Stimulated activated CD4-positive, alpha-beta T cell treated with anti-CD3 and anti-CD28 coated beads, Interleukin-15, amount 100 ng/mL, for 48 hours (primary cell): ENCODE data around the gene TMEM163.
"Not testable (repeated sequence)": the region's sequence is repeated elsewhere in the genome, so short reads cannot be mapped to it uniquely, and the experiment has no call there.

Experiments
- DNase-seq, 2 donors: peaks; one replicate each; pipeline ENCODE4 v3.0.0-alpha.2; 2020; ENCODE audit warnings: low read depth in 2 of 2

The TMEM163 gene

DNA sequence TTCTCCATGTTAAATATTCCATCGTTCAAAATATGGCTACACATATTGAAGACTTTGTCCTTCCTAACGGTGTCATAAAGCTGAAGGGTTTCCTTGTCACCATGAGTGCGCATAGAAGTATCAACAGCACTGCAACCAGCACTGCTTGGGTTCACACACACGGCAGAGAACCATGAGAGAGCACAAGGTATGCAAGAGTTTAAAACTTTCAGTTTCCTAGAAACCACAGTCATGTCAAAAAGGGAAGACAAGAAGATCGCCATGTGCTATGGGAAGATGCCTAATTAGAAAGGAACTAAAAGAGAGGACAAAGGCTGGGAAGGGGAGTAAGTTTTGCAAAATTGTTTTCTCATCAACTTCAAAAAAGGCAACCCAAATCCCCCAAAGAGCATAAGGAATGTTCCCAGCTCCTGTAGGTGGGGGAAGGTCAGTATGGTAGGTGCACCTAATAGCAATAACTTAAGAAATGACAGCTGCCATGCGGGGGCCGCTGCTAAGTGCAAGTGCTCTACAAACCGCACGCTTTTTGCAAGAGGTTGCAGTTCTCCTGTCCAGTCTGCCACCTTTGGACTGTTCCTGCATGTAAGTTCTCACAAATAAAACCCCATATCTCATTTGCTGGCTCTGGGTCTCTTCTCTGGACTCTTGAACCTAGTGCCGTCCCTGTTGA lies 136.8 kb downstream of the TMEM163 start:
- DNase-seq = no peak

DNA sequence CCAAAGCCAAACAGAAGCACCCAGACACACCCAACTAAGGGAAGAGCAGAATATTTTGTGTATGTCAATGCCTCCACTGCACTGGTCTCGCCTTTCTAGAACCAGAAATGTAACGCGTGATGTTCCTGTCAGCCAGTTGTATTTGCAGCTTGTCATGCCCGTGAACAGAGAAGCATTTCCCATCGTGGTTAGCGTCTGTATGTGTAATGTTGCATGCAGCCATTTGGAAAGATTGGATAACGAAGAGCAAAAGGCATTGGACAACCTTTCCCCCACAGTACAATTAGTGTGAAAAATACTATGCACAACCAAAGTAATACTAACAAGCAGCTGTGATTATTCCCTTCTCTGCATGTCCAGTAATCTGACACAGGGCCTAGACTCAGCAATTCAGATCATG lies 140.5 kb downstream of the TMEM163 start:
- DNase-seq = no peak

DNA sequence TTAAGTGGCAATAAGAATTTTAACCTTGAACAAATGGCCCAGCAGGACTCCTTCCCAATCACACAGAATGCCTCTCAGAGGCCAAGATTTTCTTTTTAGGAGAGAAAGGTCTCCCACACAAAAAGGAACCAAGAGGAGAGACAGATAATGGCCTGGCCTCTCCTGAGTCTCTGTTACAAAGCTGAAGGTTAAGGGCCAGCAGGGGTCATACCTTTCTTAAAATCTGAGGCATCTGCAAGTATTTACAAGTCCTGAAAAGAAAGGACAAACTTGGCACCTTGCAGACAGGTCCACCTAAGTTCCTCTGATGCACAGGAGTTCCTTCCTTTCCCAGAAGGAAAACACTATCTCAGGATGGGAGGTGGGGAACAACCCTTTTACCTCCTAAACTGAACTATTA lies 142.3 kb downstream of the TMEM163 start:
- no peak for DNase-seq

DNA sequence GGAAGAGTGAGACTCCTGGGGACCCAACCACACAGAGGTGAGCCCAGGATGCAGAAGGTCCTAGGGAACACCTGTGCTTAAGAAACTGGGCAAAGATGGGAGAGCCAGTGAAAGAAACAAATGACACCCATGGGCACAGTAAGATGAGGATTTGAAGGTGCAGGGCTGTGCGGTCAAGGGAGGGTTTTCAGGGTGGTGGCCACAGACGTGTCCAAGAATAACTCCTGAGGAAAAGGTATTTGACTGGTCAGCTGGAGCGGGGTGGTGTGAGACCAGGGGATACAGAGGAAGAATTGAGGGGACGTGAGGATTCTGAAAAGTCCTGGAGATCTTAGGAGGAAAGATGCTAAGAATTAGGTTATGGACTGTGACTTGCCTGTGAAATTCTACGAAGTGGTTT lies 142.9 kb downstream of the TMEM163 start:
- no peak for DNase-seq

DNA sequence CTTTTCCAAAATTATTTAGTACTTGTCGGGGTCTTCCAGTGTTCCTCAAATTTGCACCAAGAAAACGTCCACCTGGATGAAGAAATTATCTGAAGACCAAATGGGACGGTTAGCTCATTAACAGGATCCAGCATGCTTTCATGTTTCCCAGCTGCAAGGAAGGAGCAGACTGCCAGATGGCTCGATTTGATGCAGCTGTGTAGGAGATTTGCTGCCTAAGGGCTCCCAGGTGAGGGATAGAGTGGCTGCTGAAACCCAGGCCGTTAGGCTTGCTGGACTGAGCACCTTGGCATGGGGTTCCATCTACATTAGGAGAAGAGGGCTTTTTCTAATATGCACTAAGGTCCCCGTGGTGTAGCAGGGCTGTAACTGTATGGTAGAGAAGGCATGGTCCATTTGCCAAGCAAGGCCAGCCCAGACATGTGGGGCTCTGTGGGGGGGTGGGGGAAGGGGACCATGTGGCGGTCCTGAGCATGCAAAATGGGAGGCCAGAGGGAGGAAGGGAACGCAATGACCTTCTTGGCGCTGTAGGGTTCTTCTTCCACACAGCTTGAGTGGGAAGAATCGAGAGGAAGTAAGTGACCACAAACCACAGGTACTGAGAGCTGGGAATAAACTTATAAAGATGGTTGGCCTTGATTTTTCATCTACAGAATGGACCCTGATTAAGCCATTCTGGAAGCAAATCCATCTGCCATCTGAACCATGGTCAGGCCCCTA lies 144.0 kb downstream of the TMEM163 start:
- no peak for DNase-seq

DNA sequence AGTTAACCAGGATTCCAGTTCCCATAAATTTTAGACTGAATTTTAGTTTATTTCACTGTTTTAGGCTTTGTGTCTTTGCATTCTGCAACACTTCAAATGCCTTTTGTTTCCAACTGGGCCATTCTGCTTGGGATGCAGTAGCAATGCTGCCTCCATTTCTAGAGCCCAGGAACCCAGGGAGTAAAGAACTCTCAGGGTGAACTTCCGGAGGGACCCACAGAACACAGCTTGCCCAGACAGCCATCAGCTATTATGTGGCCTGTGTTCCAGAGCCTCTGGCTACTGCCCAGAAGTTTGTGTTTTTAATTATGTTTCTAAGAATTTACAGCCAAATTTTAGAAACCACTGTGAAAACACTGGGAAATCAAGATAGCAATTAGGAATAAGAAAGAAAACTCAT lies 145.1 kb downstream of the TMEM163 start:
- no peak for DNase-seq

DNA sequence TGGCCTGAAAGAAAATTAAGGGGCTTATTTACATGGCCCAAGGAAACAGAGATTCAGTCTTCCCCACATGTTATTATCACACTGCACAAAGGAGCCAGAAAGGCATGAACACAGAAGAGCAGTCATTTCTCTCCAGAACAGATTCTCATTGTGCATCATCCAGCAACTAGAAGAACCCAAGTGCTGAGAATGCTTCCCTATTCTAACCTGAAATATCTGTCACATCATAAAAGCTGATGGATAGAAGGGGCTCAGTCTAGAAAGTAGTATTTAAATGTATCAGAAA lies 145.8 kb downstream of the TMEM163 start:
- no peak for DNase-seq

DNA sequence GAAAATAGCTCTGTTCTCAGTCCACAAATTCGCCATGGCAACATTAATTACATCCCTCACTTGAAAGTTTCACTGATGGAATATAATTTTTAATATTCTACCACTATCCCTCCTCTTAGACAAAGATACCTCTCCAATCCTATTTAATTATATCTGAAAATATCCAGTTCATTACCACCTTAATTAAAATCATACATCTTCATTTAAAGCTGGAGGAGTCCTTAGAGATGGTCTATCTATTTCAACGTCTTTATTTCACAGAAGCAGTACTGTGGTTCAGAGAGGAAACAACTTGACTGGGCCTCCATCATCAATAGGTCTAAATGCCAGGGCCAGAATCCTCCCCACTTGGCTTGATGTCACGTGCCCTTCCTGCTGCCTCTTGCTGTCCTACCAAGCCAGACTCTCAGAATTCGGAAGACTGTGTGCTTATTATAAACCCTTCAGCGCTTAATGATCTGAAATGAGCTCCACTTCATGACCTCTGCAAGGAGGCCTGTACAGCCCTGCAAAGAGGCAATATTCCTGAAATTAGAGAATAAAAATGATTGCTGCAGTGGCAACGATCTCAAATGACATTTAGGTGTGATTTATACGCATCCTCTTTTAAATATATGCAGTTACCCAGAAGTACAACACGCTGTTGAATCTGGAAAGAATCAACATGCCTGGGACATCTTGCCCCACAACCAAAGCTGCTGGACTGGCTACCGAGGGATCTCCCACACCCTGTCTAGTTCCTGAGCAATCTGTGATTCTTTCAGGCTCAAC lies 146.3 kb downstream of the TMEM163 start:
- no peak for DNase-seq

DNA sequence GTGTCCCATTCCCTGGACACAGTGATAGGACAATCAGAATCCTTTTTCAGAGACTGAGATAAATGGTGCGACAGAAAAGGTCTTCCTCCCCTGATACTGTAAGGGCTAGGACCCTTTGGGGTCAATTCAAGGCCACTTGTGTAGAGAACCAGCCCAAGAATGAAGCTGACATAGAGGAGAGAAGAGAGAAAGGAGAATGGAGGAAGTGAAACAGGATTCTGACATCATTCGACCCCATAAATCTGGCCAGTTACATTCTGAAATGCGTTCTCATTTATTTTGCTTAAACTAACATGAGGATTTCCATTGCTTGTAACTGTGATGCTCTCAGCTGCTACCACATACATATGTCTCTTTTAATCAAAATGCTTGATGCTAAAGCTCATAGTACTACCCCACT lies 148.1 kb downstream of the TMEM163 start:
- no peak for DNase-seq

DNA sequence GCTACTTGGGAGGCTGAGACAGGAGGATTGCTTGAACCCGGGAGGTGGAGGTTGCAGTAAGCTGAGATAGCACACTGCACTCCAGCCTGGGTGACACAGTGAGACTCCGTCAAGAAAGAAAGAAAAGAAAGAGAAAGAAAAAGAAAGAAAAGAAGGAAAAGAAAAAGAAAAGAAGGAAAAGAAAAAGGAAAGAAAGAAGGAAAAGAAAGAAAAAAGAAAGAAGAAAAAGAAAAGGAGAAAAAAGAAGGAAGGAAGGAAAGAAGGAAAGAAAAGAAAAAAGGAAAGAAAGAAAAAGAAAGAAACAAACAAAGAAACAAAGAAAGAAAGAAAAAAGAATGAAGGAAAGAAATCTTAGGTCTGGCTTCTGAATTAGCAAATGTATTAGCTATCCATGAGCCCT lies 150.4 kb downstream of the TMEM163 start:
- DNase-seq = no peak

DNA sequence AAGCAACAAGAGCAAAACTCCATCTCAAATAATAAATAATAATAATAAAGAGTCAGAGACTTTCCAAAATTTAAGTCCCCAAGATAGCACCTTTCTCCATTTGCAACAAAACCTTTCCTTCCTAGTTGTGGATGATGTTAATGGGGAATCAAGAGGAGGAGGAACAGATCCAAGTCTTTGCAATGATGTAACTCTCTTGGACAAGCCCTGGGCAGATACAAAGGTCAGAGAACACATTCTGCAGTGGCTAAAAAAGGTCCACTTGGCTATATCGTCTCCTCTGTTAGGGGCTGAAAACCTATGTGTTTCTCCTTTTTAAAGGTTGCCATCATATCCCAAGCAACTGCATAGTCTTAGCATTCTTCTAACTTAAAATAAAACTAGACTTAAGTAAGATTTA lies 151.1 kb downstream of the TMEM163 start:
- DNase-seq = no peak

DNA sequence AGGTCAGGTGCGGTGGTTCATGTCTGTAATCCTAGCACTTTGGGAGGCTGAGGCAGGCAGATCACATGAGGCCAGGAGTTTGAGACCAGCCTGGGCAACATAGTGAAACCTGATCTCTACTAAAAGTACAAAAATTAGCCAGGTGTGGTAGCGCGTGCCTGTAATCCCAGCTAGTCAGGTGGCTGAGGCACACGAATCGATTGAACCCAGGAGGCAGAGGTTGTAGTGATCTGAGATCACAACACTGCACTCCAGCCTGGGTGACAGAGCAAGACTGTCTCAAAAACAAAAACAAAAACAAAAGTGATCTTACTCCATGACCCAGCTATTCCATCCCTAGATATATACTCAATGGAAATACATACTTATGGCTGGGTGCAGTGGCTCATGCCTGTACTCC lies 153.8 kb downstream of the TMEM163 start:
- DNase-seq = not testable (repeated sequence)

DNA sequence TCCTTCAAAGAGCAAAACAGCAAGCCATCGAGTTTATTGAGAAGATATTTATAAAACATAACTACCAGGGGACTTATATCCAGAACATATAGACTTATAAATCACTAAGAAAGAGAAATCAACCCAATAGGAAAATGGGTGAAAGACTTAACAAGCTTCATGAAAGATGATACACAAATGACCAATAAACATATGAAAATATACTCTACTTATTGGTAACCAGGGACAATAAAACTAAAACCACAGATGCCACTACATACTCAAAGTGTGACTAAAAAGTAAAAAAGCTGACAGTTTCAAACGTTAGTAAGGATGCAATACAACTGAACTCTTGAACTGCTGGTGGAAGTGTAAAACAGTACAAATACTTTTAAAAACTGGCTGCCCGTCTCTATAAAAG lies 154.3 kb downstream of the TMEM163 start:
- DNase-seq = no peak

DNA sequence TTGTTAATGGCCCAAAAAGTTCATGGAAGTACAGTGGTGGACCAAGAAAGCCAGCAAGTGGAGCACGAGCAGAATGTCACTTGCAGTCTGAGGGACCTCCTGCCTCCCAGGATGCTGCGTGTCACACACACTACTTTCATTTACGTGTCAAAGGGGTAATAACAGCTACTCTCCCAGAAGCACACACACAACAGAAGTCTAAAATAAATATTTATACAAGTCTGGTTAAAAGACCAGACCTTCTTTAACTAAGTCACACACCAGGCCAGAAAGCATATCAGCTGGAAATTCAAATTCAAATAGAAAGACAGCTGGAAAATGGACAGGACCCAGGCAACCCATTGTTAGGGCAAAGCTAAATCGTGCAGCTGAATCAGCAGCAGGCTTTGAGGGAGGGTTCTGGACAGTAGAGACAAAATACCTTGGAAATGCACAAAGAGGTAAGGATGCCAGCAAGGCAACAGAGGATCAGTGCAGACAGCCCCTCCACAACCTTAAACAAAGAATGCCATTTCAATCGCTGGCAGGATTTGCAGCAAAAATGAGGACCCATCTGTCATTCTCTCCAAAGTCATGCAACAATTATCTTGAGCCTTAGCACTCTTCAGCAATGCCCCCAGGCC lies 160.5 kb downstream of the TMEM163 start:
- no peak for DNase-seq

DNA sequence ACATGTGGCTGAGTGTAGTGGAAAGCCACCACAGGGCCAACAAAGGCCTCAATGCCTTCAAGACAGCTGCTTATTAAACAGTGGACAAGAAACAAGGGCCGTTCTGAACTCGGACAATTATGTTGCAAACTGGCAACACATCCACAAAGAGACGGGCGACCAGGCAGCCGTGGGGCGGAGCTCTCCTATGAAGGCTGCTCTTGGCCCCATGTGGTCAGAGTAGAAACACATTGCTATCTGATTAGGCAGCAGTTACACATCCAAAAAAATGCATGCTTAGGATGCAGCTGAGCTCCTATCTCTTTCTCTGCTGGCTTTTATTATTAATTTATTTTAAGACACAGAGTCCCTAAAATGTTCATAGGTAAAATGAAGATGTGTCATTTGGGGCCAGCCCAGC lies 163.4 kb downstream of the TMEM163 start:
- no peak for DNase-seq

DNA sequence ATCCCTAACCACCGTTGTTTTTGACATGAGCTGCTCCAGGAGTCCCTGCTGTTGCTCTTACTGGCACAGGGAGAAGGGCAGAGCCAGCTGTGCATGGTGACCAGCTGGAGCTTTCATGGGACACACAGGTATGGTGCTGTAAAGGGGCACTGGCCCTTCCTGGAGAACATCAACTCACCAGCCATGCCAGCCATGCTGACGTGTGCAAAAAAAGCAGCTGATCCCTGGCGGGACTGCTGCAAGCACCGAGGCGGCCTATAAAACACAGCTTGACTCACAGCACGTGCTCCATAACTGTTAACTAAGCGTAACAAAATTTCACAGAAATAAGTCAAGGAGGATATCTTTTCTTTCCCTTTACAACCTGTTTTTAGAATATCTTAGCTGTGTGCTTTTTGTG lies 165.1 kb downstream of the TMEM163 start:
- DNase-seq = no peak

DNA sequence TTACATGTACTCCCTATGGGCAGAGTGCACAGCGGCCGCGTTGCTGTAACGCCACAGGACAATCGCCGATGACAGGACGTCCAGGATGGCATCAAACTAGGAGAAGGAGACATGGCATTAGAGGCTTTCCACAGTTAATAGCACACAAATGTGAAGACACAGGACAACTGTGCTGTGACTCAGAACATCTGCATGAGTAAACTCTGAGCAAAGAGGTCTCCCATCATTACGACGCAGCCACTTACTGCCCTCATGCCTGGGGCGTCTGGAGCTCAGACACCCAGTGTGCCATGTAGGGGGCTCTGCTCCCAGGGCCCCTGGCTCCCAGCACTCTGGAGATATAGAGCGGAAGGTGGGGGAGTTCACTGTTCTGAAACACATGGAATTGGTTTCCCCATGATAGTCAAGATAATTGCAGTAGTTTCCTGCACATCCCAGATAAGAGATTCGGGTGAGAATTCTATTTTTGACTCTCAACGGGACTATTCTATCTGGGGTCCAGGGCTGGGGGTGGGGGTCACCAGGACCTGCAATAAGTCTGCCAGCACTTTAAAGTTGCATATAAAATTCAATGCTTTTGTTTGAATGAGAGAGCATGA lies 168.1 kb downstream of the TMEM163 start:
- DNase-seq = no peak

DNA sequence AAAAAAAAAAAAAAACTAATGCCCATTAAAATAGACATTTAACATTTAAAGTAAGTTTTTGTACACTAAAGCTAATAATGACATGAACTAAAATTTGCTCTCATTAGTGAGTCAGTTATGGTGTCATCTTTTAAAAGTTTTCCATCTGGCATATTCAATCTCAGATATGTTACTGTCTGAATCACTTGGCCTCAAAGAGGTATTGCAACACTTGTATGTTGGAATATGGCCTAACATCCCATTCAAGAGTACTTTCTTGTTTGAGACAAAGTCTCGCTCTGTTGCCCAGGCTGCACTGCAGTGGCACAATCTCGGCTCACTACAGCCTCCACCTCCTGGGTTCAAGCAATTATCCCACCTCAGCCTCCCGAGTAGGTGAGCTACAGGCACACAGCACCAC lies 169.7 kb downstream of the TMEM163 start:
- no peak for DNase-seq

DNA sequence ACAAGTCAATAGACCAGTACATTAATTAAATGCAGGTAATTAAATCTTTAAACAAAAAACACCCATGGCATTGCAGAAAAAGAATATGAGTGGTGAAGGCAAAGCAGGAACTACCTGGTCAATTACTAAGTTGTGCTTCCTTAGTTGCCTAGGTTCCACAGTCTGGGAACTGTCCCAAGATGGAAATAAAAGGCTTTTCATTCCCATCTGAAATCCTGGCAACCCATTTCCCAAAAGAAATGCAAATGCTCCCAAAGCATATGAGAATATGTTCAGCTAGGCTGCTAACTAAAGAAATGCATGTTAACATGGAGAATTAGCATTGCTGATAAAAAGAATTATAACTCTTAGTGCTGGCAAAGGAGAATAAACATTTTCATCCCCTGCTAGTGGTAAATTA lies 177.8 kb downstream of the TMEM163 start:
- DNase-seq = no peak

DNA sequence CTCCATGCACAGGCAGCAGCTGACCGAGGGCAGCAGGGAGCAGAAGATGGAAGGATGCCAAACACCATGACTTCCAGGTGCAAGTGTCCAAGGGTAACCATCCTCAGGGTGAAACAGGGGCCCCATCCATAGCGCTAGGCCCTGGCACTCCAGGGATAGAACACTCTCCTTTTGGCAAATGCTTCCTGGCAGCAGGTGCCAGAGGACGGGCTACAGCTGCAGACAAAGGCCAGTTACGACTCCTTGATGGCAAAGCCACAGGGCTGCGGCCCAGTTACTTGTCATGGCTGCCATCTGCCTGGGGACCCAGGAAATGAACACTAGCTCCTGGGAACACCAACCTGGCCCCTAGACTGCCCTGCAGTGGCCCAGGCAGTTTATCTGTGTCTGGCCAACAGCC lies 178.8 kb downstream of the TMEM163 start:
- DNase-seq = no peak

DNA sequence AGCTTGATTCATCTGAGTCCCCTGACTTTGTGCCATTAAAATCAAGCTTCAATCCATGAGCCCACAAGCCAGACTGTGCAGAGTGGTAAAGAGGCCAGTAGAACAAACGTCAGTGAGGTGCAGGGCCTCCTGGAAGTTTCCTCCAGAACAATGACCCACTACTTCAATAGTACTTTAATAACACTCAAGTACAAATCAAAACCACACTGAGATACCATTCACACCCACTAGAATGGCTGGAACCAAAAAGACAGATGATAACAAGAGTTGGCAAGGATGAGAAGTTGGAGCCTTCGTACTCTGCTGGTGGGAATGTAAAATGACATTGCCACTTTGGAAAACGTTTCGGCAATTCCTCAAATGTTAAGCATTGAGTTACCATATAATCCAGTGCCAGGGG lies 181.1 kb downstream of the TMEM163 start:
- DNase-seq = no peak

DNA sequence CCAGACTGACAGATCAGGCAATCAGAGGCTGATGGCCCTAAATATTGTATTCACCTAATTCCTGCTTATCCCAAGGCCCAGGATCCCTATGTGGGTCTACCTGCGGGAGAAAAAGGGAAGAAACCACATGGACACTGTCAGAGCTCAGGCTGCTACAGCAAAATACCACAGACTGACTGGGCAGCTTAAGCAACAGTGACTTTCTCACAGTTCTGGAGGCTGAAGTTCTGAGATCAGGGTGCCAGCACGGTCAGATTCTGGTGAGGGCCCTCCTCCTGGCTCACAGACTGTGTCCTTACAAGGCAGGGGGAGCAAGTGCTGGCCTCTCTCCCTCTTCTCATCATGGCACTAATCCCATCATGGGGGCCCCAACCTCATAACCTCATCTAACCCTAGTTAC lies 181.7 kb downstream of the TMEM163 start:
- no peak for DNase-seq
